Measurements from ENCODE around the gene ACTN4.

The ACTN4 gene

GRCh38 chr19:38660724-38661123, 13.3 kb downstream of the ACTN4 start:
- Histone ChIP-seq H3K56ac (ENCODE audit: low read length) (no peak overlapping the region), H3K18ac (ENCODE audit: low read length) (no peak overlapping the region), H3K23ac (ENCODE audit: low read length) (no peak overlapping the region), H3K4ac (ENCODE audit: low read depth, low read length) (no peak overlapping the region), H3K9ac (ENCODE audit: low read length) (no peak overlapping the region), H3K27ac (ENCODE audit: low read depth, low read length) (no peak overlapping the region), H2BK15ac (replicated peaks; ENCODE audit: low read depth) (no peak overlapping the region), H2BK5ac (ENCODE audit: low read length) (no peak overlapping the region), H2BK120ac (ENCODE audit: low read depth, low read length) (no peak overlapping the region), H3K79me1 (ENCODE audit: low read length) (peaks cover 10% of the 10 kb centered on the region), H3K4me3 (ENCODE audit: low read length) (no peak overlapping the region), H3K79me2 (ENCODE audit: control insufficient read depth, insufficient read depth, low read length) (peaks cover 90% of the 10 kb centered on the region), H2AK5ac (ENCODE audit: low read length) (no peak overlapping the region), H3K27me3 (ENCODE audit: insufficient read depth, low read length, poor library complexity) (no peaks in the 10 kb centered on the region), H3K4me2 (ENCODE audit: low read length) (no peak overlapping the region), H3K36me3 (ENCODE audit: control insufficient read depth, insufficient read depth, low read length) (no peaks in the 10 kb centered on the region), H3K4me1 (ENCODE audit: control insufficient read depth, low read depth, low read length) (peaks cover 35% of the 10 kb centered on the region), H4K8ac (ENCODE audit: low read depth, low read length) (no peak overlapping the region), H4K5ac (ENCODE audit: low read length) (no peak overlapping the region)
- no CpG with 5 or more reads among the region's 9 CpGs for WGBS (ENCODE audit: extremely low coverage, insufficient coverage, low lambda C conversion rate)
- no peak for DNase-seq

DNA sequence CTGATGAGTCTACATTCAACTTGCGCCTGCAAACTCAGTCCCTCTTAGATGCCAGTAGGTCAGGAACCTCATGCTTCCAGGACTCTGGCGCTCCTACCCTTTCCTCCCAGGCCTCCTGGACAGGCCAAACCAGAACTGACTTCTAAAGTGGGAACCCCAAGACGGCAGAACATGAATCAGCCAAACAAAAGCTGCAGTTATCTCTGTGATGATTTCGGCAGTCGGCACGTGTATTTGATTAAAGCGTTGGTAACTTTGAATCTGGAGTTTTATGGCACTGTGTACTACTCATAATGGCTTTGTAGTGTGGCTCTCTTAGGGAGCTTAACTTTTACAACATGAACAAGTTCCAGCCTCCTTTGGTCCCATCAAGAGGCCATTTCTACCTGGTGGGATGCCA, 13.7 kb downstream of the ACTN4 start:
- Histone ChIP-seq H3K27me3 (ENCODE audit: insufficient read depth, low read length, poor library complexity) (no peaks in the 10 kb centered on the region), H3K56ac (ENCODE audit: low read length) (no peak overlapping the region), H3K27ac (ENCODE audit: low read depth, low read length) (no peak overlapping the region), H3K4me1 (ENCODE audit: control insufficient read depth, low read depth, low read length) (peaks cover 37% of the 10 kb centered on the region), H3K9ac (ENCODE audit: low read length) (no peak overlapping the region), H3K18ac (ENCODE audit: low read length) (no peak overlapping the region), H3K4me3 (ENCODE audit: low read length) (no peak overlapping the region), H4K8ac (ENCODE audit: low read depth, low read length) (no peak overlapping the region), H3K79me2 (ENCODE audit: control insufficient read depth, insufficient read depth, low read length) (peaks cover 86% of the 10 kb centered on the region), H3K23ac (ENCODE audit: low read length) (no peak overlapping the region), H4K5ac (ENCODE audit: low read length) (no peak overlapping the region), H2BK5ac (ENCODE audit: low read length) (no peak overlapping the region), H3K4me2 (ENCODE audit: low read length) (no peak overlapping the region), H3K79me1 (ENCODE audit: low read length) (peaks cover 10% of the 10 kb centered on the region), H3K4ac (ENCODE audit: low read depth, low read length) (no peak overlapping the region), H3K36me3 (ENCODE audit: control insufficient read depth, insufficient read depth, low read length) (no peaks in the 10 kb centered on the region), H2BK15ac (replicated peaks; ENCODE audit: low read depth) (no peak overlapping the region), H2BK120ac (ENCODE audit: low read depth, low read length) (no peak overlapping the region), H2AK5ac (ENCODE audit: low read length) (no peak overlapping the region)
- no CpG with 5 or more reads among the region's 7 CpGs for WGBS (ENCODE audit: extremely low coverage, insufficient coverage, low lambda C conversion rate)
- DNase-seq, result no peak

DNA sequence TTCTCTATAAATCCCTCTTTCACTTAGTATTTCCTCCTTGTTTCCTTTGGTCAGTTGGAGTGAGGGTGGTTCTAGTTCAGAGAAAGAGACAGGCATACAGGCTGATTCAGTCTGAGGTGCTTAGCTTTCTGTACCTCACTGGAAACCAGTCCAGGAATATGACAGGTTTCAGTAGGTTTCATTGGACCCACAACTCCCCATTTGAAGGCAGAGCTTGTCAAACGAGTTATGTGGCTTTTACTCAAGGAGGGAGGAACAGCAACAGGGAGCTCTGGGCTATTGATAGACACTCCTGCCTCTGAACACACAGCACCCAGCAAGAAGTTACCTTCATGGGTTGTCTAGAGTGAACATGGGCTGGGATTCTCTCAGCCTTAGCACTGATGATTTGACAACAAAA, 14.5 kb downstream of the ACTN4 start:
- no peak overlapping the region for H3K4me3 ChIP-seq (ENCODE audit: low read length)
- no peaks in the 10 kb centered on the region for H3K36me3 ChIP-seq (ENCODE audit: control insufficient read depth, insufficient read depth, low read length)
- no peaks in the 10 kb centered on the region for H3K27me3 ChIP-seq (ENCODE audit: insufficient read depth, low read length, poor library complexity)
- H3K56ac ChIP-seq (ENCODE audit: low read length), result peak overlapping the region; percentile 1
- peaks cover 81% of the 10 kb centered on the region for H3K79me2 ChIP-seq (ENCODE audit: control insufficient read depth, insufficient read depth, low read length)
- no peak overlapping the region for H4K8ac ChIP-seq (ENCODE audit: low read depth, low read length)
- no peak overlapping the region for H3K27ac ChIP-seq (ENCODE audit: low read depth, low read length)
- no peak overlapping the region for H3K4ac ChIP-seq (ENCODE audit: low read depth, low read length)
- WGBS (ENCODE audit: extremely low coverage, insufficient coverage, low lambda C conversion rate), result no CpG with 5 or more reads among the region's 1 CpG
- H2BK15ac ChIP-seq (replicated peaks; ENCODE audit: low read depth), result no peak overlapping the region
- peaks cover 40% of the 10 kb centered on the region for H3K4me1 ChIP-seq (ENCODE audit: control insufficient read depth, low read depth, low read length)
- H3K79me1 ChIP-seq (ENCODE audit: low read length), result peaks cover 8% of the 10 kb centered on the region
- no peak overlapping the region for H4K5ac ChIP-seq (ENCODE audit: low read length)
- no peak overlapping the region for H2BK120ac ChIP-seq (ENCODE audit: low read depth, low read length)
- no peak overlapping the region for H3K23ac ChIP-seq (ENCODE audit: low read length)
- H3K9ac ChIP-seq (ENCODE audit: low read length), result no peak overlapping the region
- H2BK5ac ChIP-seq (ENCODE audit: low read length), result no peak overlapping the region
- DNase-seq, result peak; percentile 68
- H3K18ac ChIP-seq (ENCODE audit: low read length), result no peak overlapping the region
- H3K4me2 ChIP-seq (ENCODE audit: low read length), result no peak overlapping the region
- H2AK5ac ChIP-seq (ENCODE audit: low read length), result no peak overlapping the region

GRCh38 chr19:38662537-38663155, 15.2 kb downstream of the ACTN4 start:
- no peaks in the 10 kb centered on the region for H3K36me3 ChIP-seq (ENCODE audit: control insufficient read depth, insufficient read depth, low read length)
- no peak overlapping the region for H2AK5ac ChIP-seq (ENCODE audit: low read length)
- no peak overlapping the region for H2BK5ac ChIP-seq (ENCODE audit: low read length)
- no peak overlapping the region for H3K4me2 ChIP-seq (ENCODE audit: low read length)
- no peak overlapping the region for H2BK15ac ChIP-seq (replicated peaks; ENCODE audit: low read depth)
- H4K5ac ChIP-seq (ENCODE audit: low read length), result no peak overlapping the region
- no peak overlapping the region for H3K56ac ChIP-seq (ENCODE audit: low read length)
- no peak overlapping the region for H3K9ac ChIP-seq (ENCODE audit: low read length)
- H3K23ac ChIP-seq (ENCODE audit: low read length), result no peak overlapping the region
- no CpG with 5 or more reads among the region's 7 CpGs for WGBS (ENCODE audit: extremely low coverage, insufficient coverage, low lambda C conversion rate)
- no peak overlapping the region for H4K8ac ChIP-seq (ENCODE audit: low read depth, low read length)
- peaks cover 8% of the 10 kb centered on the region for H3K79me1 ChIP-seq (ENCODE audit: low read length)
- no peak overlapping the region for H3K18ac ChIP-seq (ENCODE audit: low read length)
- no peak overlapping the region for H2BK120ac ChIP-seq (ENCODE audit: low read depth, low read length)
- peaks cover 82% of the 10 kb centered on the region for H3K79me2 ChIP-seq (ENCODE audit: control insufficient read depth, insufficient read depth, low read length)
- H3K4me1 ChIP-seq (ENCODE audit: control insufficient read depth, low read depth, low read length), result peaks cover 40% of the 10 kb centered on the region
- DNase-seq, result no peak
- no peak overlapping the region for H3K27ac ChIP-seq (ENCODE audit: low read depth, low read length)
- H3K4me3 ChIP-seq (ENCODE audit: low read length), result no peak overlapping the region
- H3K27me3 ChIP-seq (ENCODE audit: insufficient read depth, low read length, poor library complexity), result no peaks in the 10 kb centered on the region
- no peak overlapping the region for H3K4ac ChIP-seq (ENCODE audit: low read depth, low read length)

GRCh38 chr19:38663156-38663651, 15.8 kb downstream of the ACTN4 start:
- no peak overlapping the region for H3K4me2 ChIP-seq (ENCODE audit: low read length)
- H3K4me3 ChIP-seq (ENCODE audit: low read length), result no peak overlapping the region
- peaks cover 36% of the 10 kb centered on the region for H3K4me1 ChIP-seq (ENCODE audit: control insufficient read depth, low read depth, low read length)
- H2AK5ac ChIP-seq (ENCODE audit: low read length), result no peak overlapping the region
- peaks cover 5% of the 10 kb centered on the region for H3K79me1 ChIP-seq (ENCODE audit: low read length)
- H3K56ac ChIP-seq (ENCODE audit: low read length), result peak overlapping the region; percentile 10
- no peaks in the 10 kb centered on the region for H3K27me3 ChIP-seq (ENCODE audit: insufficient read depth, low read length, poor library complexity)
- no CpG with 5 or more reads among the region's 22 CpGs for WGBS (ENCODE audit: extremely low coverage, insufficient coverage, low lambda C conversion rate)
- H4K8ac ChIP-seq (ENCODE audit: low read depth, low read length), result no peak overlapping the region
- DNase-seq, result no peak
- H4K5ac ChIP-seq (ENCODE audit: low read length), result no peak overlapping the region
- no peak overlapping the region for H2BK15ac ChIP-seq (replicated peaks; ENCODE audit: low read depth)
- peak overlapping the region; percentile 35 for H2BK5ac ChIP-seq (ENCODE audit: low read length)
- no peak overlapping the region for H3K18ac ChIP-seq (ENCODE audit: low read length)
- no peak overlapping the region for H2BK120ac ChIP-seq (ENCODE audit: low read depth, low read length)
- H3K79me2 ChIP-seq (ENCODE audit: control insufficient read depth, insufficient read depth, low read length), result peaks cover 82% of the 10 kb centered on the region
- peak overlapping the region; percentile 37 for H3K27ac ChIP-seq (ENCODE audit: low read depth, low read length)
- H3K36me3 ChIP-seq (ENCODE audit: control insufficient read depth, insufficient read depth, low read length), result no peaks in the 10 kb centered on the region
- H3K4ac ChIP-seq (ENCODE audit: low read depth, low read length), result no peak overlapping the region
- peak overlapping the region; percentile 83 for H3K23ac ChIP-seq (ENCODE audit: low read length)
- no peak overlapping the region for H3K9ac ChIP-seq (ENCODE audit: low read length)
